GM12874 (cell line): ENCODE data around the gene GLTPD2.

Source experiments
- TF ChIP-seq, protein P1 (sequence below): IDR thresholded peaks from 2 replicates; pipeline ENCODE4 v1.5.1; 2011; ENCODE audit warnings: low read depth, mild to moderate bottlenecking, control low read depth, low read length, moderate library complexity; ENCODE audit not compliant: insufficient read depth

GLTPD2 gene

DNA sequence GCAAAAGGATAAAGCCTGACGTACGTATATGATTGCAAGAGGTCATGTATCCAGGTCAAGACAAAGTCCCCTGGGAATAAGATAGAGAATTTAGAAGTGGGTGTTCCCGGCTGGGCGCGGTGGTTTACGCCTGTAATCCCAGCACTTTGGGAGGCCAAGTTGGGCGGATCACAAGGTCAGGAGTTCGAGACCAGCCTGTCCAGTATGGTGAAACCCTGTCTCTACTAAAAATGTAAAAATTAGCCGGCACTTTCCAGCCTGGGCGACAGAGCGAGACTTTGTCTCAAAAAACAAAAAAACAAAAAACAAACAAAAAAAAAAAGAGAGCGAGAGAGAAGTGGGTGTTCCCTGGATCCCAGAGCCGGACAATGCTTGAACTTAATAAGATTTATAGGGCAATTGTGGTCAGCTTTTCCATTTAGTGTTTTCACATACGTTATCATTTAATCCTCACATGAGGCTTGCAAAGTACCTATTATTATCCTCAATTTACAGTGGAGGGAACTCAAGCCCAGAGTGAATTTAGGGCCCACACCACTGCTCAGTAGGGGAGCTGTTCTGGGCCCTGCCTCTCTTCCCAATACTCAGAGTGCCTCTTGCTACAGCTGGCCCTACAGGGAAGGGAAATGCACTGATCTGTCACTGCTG, 481 bp upstream of the GLTPD2 start:
- TF ChIP-seq, protein P1, sequence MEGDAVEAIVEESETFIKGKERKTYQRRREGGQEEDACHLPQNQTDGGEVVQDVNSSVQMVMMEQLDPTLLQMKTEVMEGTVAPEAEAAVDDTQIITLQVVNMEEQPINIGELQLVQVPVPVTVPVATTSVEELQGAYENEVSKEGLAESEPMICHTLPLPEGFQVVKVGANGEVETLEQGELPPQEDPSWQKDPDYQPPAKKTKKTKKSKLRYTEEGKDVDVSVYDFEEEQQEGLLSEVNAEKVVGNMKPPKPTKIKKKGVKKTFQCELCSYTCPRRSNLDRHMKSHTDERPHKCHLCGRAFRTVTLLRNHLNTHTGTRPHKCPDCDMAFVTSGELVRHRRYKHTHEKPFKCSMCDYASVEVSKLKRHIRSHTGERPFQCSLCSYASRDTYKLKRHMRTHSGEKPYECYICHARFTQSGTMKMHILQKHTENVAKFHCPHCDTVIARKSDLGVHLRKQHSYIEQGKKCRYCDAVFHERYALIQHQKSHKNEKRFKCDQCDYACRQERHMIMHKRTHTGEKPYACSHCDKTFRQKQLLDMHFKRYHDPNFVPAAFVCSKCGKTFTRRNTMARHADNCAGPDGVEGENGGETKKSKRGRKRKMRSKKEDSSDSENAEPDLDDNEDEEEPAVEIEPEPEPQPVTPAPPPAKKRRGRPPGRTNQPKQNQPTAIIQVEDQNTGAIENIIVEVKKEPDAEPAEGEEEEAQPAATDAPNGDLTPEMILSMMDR, result no peak

DNA sequence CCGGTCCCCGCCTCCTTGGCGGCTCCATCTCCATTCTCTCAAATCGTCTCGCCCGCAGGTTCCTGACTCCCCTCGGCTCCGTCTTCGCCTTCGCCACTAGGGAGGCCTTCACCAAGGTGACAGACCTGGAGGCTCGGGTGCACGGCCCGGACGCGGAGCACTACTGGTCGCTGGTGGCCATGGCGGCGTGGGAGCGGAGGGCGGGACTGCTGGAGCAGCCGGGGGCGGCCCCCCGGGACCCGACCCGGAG, 862 bp downstream of the GLTPD2 start:
- TF ChIP-seq, protein P1, result no peak

DNA sequence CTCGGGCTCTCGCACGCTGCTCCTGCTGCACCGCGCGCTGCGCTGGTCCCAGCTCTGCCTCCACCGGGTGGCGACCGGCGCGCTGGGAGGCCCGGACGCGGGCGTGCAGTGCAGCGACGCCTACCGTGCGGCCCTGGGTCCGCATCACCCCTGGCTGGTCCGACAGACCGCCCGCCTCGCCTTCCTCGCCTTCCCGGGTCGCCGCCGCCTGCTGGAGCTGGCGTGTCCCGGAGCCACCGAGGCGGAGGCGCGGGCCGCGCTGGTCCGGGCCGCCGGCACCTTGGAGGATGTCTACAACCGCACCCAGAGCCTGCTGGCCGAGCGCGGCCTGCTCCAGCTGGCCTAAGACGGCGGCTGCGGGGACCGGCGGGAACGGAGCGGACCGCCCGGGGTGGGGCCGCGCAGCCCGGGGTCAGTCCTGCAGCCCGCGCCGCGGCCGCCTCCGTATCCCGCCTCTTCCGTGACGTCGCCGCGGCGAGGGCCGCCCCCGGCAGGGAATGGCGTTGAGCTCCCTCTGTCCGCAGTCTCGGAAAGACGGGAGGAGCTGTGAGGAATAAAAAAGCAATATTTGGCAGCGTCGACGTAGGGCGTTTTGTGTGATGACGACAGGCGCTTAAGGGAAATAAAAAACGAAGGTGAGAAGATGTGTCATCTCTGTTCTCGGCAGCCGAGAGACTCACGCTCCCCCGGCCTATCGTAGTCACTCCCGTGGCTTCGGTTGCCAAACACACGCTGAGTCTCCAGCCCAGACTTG, 1.4 kb downstream of the GLTPD2 start:
- TF ChIP-seq, protein P1, result peak; percentile 93

DNA sequence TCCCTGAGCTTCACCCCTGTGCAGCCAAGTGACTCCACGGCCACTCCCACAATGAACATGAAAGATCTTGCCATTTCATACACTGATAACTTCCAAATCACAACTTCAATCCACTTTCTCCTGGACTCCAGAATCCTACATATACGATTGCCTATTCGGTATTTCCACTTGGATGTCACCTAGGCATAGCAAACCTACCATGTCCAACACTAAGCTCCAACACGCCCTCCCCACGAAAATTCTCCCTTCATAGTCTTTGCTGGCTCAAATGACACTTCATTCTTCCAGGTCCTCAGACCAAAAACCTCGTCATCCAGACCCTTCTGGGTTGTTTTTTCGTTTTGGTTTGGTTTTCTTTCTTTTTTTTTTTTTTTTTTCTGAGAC, 1.9 kb downstream of the GLTPD2 start:
- TF ChIP-seq, protein P1, result no peak

DNA sequence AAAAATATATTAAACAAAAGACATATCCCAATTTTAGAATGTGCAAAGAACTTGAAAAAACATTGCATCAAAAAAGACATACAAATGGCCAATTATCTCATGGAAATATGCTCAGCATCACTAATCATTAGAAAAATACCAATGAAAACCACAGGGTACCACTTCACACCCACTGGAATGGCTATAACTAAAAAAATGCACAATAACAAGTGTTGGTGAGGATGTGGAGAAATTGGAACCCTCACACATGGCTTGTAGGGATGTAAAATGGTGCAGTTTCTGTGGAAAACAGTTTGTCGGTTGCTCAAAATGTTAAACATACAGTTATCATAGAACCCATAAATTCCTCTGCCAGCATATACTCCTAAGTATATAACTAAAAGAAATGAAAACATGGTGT, 6.4 kb downstream of the GLTPD2 start:
- TF ChIP-seq, protein P1, result no peak

DNA sequence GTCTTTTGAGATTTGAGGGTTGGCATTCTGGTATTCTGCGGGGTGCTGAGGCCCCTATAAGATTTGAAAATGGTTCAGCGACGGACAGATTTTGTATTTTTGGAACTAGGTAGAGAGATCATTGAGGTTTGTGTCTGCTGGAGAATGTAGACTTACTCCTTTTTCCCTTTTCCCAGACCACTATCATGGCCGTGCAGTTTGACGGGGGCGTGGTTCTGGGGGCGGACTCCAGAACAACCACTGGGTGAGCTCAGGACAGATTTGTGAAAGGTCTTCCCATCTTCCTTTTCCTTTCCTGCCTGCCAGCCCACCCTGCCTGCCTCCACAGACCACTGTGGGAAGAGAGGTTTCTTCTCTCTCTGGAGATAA, 7.8 kb downstream of the GLTPD2 start:
- TF ChIP-seq, protein P1, result no peak

DNA sequence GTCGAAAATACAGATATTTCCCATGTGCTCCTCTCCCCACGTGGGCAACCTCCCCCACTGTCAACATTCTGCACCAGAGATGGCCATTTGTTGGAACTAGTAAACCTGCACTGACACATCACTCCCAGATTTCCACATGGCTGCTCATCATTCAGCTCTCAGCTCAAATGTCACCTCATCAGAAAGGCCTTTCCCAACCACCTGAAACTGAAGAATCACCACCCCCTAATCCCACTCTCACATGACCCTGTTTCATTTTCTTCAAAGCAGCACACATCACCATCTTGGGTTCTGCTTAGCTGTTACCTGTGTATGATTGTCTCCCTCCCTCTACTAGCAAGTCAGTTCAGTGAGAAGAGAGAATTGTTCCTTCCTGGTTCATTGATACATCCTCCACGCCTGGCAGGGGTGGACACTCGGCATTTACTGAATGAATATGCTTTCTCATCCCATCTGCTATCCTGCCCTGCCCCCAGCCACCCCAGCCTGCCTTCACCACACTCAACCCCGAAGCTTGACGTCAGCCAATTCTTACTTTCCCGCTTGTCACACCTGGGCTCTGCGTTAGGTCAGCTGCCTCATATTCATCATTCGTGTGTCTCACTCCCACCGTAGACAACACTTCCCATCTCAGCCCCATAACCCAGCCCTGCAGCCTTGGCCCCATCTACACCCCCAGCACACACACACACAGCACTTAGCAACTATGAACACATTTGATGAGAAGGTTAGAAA, 11.9 kb downstream of the GLTPD2 start:
- TF ChIP-seq, protein P1, result no peak
